Ovary (tissue), 3 donors: ENCODE results near the gene ABCG2.
"Not testable (repeated sequence)": the region's sequence is repeated elsewhere in the genome, so short reads cannot be mapped to it uniquely, and the experiment has no call there.

Experiments used
- POLR2A ChIP-seq: fragments of 450-650 bp; IDR thresholded peaks from one replicate; pipeline ENCODE4 v1.6.1; 2017; ENCODE audit warnings: antibody characterized with exemption, mild to moderate bottlenecking, moderate library complexity
- TF ChIP-seq, protein P1 (sequence below), 3 donors: fragments of 450-650 bp in 2 of 3; fragments of 200-600 bp in 1 of 3; IDR thresholded peaks; one replicate each; pipeline versions ENCODE4 v1.5.1 to v1.8.0; 2016 to 2022; ENCODE audit warnings: antibody characterized with exemption in 3 of 3, mild to moderate bottlenecking in 1 of 3
- donor health status: DM: no; HTN: no; CAD: no.

GRCh38 chr4:88122260-88122659 lies 36.2 kb downstream of the ABCG2 start:
- TF ChIP-seq, protein P1, sequence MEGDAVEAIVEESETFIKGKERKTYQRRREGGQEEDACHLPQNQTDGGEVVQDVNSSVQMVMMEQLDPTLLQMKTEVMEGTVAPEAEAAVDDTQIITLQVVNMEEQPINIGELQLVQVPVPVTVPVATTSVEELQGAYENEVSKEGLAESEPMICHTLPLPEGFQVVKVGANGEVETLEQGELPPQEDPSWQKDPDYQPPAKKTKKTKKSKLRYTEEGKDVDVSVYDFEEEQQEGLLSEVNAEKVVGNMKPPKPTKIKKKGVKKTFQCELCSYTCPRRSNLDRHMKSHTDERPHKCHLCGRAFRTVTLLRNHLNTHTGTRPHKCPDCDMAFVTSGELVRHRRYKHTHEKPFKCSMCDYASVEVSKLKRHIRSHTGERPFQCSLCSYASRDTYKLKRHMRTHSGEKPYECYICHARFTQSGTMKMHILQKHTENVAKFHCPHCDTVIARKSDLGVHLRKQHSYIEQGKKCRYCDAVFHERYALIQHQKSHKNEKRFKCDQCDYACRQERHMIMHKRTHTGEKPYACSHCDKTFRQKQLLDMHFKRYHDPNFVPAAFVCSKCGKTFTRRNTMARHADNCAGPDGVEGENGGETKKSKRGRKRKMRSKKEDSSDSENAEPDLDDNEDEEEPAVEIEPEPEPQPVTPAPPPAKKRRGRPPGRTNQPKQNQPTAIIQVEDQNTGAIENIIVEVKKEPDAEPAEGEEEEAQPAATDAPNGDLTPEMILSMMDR (IDR thresholded peaks at IDR 0.05), result not testable (repeated sequence)
- not testable (repeated sequence) for TF ChIP-seq POLR2A
